SK-N-SH treated with all-trans-retinoic acid at 6 μM for 48 hours (cell line): ENCODE results near the gene DNMT3A.

Source experiments
- ATAC-seq: fragments of 200-7000 bp; cut with Tn5 transposase; 3 replicates; pipeline ENCODE4 v1.9.1; 2020; ENCODE audit warnings: mild to moderate bottlenecking, moderate library complexity
- ARNTL ChIP-seq: fragments of 450-650 bp; formaldehyde crosslinking; IDR thresholded peaks from 2 replicates; pipeline ENCODE4 v1.5.0; 2020; ENCODE audit warnings: low read depth, mild to moderate bottlenecking, moderate library complexity, borderline replicate concordance
- BACH2 ChIP-seq: fragments of 250-450 bp; sonication (Bioruptor Pico); IDR thresholded peaks from 2 replicates; pipeline ENCODE4 v1.9.0; 2021; ENCODE audit warnings: mild to moderate bottlenecking, borderline replicate concordance
- CREB5 ChIP-seq: fragments of 250-450 bp; sonication (Bioruptor Pico); IDR thresholded peaks from 2 replicates; pipeline ENCODE4 v1.5.1; 2020; ENCODE audit warnings: low read depth, mild to moderate bottlenecking, moderate library complexity
- CSDC2 ChIP-seq: fragments of 250-450 bp; sonication (Bioruptor Pico); IDR thresholded peaks from 2 replicates; pipeline ENCODE4 v1.5.0; 2020; ENCODE audit warnings: mild to moderate bottlenecking, moderate library complexity
- CSRNP3 ChIP-seq: fragments of 250-450 bp; sonication (Bioruptor Pico); IDR thresholded peaks from 2 replicates; pipeline ENCODE4 v1.5.1; 2021; ENCODE audit warnings: mild to moderate bottlenecking, moderate library complexity
- ESRRG ChIP-seq: fragments of 250-450 bp; sonication (Bioruptor Pico); IDR thresholded peaks from 2 replicates; pipeline ENCODE4 v1.6.1; 2021; ENCODE audit warnings: mild to moderate bottlenecking
- GLIS3 ChIP-seq: fragments of 250-450 bp; sonication (Bioruptor Pico); IDR thresholded peaks from 2 replicates; pipeline ENCODE4 v1.5.0; 2020; ENCODE audit warnings: mild to moderate bottlenecking, moderate library complexity
- ISL1 ChIP-seq: fragments of 250-450 bp; sonication (Bioruptor Pico); IDR thresholded peaks from 2 replicates; pipeline ENCODE4 v2.1.2; 2022; ENCODE audit warnings: mild to moderate bottlenecking, moderate library complexity
- OSR1 ChIP-seq: fragments of 250-450 bp; sonication (Bioruptor Pico); IDR thresholded peaks from 2 replicates; pipeline ENCODE4 v1.8.0; 2022; ENCODE audit warnings: moderate library complexity, mild to moderate bottlenecking, inconsistent platforms
- PATZ1 ChIP-seq: fragments of 250-450 bp; sonication (Bioruptor Pico); IDR thresholded peaks from 2 replicates; pipeline ENCODE4 v1.8.0; 2020; ENCODE audit warnings: mild to moderate bottlenecking, moderate library complexity, borderline replicate concordance
- POU6F1 ChIP-seq: fragments of 250-450 bp; sonication (Bioruptor Pico); IDR thresholded peaks from 2 replicates; pipeline ENCODE4 v1.8.0; 2021; ENCODE audit warnings: low read depth, mild to moderate bottlenecking, moderate library complexity, borderline replicate concordance
- PPARA ChIP-seq: fragments of 250-450 bp; sonication (Bioruptor Pico); IDR thresholded peaks from 2 replicates; pipeline ENCODE4 v1.5.0; 2020; ENCODE audit warnings: mild to moderate bottlenecking, borderline replicate concordance
- RARB ChIP-seq: fragments of 250-450 bp; sonication (Bioruptor Pico); IDR thresholded peaks from 2 replicates; pipeline ENCODE4 v1.8.0; 2021; ENCODE audit warnings: mild to moderate bottlenecking, moderate library complexity
- SNAI2 ChIP-seq: fragments of 250-450 bp; sonication (Bioruptor Pico); IDR thresholded peaks from 2 replicates; pipeline ENCODE4 v1.5.0; 2020; ENCODE audit warnings: mild to moderate bottlenecking, moderate library complexity
- TCF4 ChIP-seq: fragments of 250-450 bp; sonication (Bioruptor Pico); IDR thresholded peaks from 2 replicates; pipeline ENCODE4 v1.8.0; 2021; ENCODE audit warnings: mild to moderate bottlenecking, moderate library complexity, borderline replicate concordance
- TOX ChIP-seq: fragments of 250-450 bp; sonication (Bioruptor Pico); IDR thresholded peaks from 2 replicates; pipeline ENCODE4 v1.8.0; 2021; ENCODE audit warnings: mild to moderate bottlenecking, moderate library complexity, borderline replicate concordance
- TSHZ2 ChIP-seq: fragments of 250-450 bp; sonication (Bioruptor Pico); IDR thresholded peaks from 2 replicates; pipeline ENCODE4 v1.5.0; 2020; ENCODE audit warnings: mild to moderate bottlenecking, moderate library complexity
- ZC3H10 ChIP-seq: fragments of 250-450 bp; sonication (Bioruptor Pico); IDR thresholded peaks from 2 replicates; pipeline ENCODE4 v1.5.1; 2021; ENCODE audit warnings: mild to moderate bottlenecking, moderate library complexity
- ZFP3 ChIP-seq: fragments of 250-450 bp; sonication (Bioruptor Pico); IDR thresholded peaks from 2 replicates; pipeline ENCODE4 v1.5.0; 2020; ENCODE audit warnings: mild to moderate bottlenecking, moderate library complexity
- ZFP30 ChIP-seq: fragments of 450-650 bp; formaldehyde crosslinking; IDR thresholded peaks from 2 replicates; pipeline ENCODE4 v1.5.0; 2022; ENCODE audit warnings: mild to moderate bottlenecking, moderate library complexity
- ZNF565 ChIP-seq: fragments of 450-650 bp; formaldehyde crosslinking; conservative IDR thresholded peaks from 2 replicates; pipeline ENCODE4 v1.5.0; 2020; ENCODE audit warnings: low read depth, mild to moderate bottlenecking, moderate library complexity
- ZNF70 ChIP-seq: fragments of 450-650 bp; formaldehyde crosslinking; IDR thresholded peaks from 2 replicates; pipeline ENCODE4 v1.5.0; 2020; ENCODE audit warnings: mild to moderate bottlenecking, moderate library complexity
- ZNF8 ChIP-seq: fragments of 450-650 bp; formaldehyde crosslinking; IDR thresholded peaks from 2 replicates; pipeline ENCODE4 v1.5.0; 2020; ENCODE audit warnings: mild to moderate bottlenecking, moderate library complexity

The DNMT3A gene

GRCh38 chr2:25343187-25343825 lies 1.6 kb upstream of the DNMT3A start (continued):
- TF ChIP-seq TSHZ2 (CRISPR knock-in tag) (no peak), ARNTL (no peak), ZNF8 (no peak), CSRNP3 (CRISPR knock-in tag) (no peak)

- ATAC-seq, result peak; percentile 95
- TF ChIP-seq TOX, result no peak
- 0 out of 2 replicates have a peak, but pooled peaks have one; percentile 28 for TF ChIP-seq ISL1 (CRISPR knock-in tag)
- TF ChIP-seq ZFP3, result peak; percentile 88
- TF ChIP-seq TSHZ2 (CRISPR knock-in tag), result peak; percentile 76
- TF ChIP-seq PATZ1 (CRISPR knock-in tag), result peak; percentile 99
- no peak for TF ChIP-seq RARB (CRISPR knock-in tag)
- peak; percentile 92 for TF ChIP-seq CSDC2 (CRISPR knock-in tag)
- no peak for TF ChIP-seq PPARA
- TF ChIP-seq TCF4 (CRISPR knock-in tag), result 0 out of 2 replicates have a peak, but pooled peaks have one; percentile 19
- no peak for TF ChIP-seq ZC3H10 (CRISPR knock-in tag)
- TF ChIP-seq ZNF565, result 0 out of 2 replicates have a peak, but pooled peaks have one; percentile 79
- TF ChIP-seq ARNTL, result no peak
- TF ChIP-seq ZFP30 (CRISPR knock-in tag), result 0 out of 2 replicates have a peak, but pooled peaks have one; percentile 41
- peak; percentile 36; the same call in 1 of the 2 replicates for TF ChIP-seq ZNF8
- no peak for TF ChIP-seq CSRNP3 (CRISPR knock-in tag)
- peak; percentile 84; the same call in 1 of the 2 replicates for TF ChIP-seq GLIS3 (CRISPR knock-in tag)
- no peak for TF ChIP-seq BACH2 (CRISPR knock-in tag)
- 0 out of 2 replicates have a peak, but pooled peaks have one; percentile 62 for TF ChIP-seq POU6F1
- no peak for TF ChIP-seq CREB5
- TF ChIP-seq ZNF70 (CRISPR knock-in tag), result peak; percentile 39; the same call in 1 of the 2 replicates
- TF ChIP-seq OSR1 (CRISPR knock-in tag), result 0 out of 2 replicates have a peak, but pooled peaks have one; percentile 45
- TF ChIP-seq ESRRG (CRISPR knock-in tag), result no peak
- TF ChIP-seq SNAI2 (CRISPR knock-in tag), result peak; percentile 97
Observed at GRCh38 chr2:25342372-25343186, 854 bp upstream of the DNMT3A start.
